IMR-90 (cell line): ENCODE data around the gene GFRA4. TPM values are rescaled to one million over a fixed set of nuclear protein-coding genes. Genes with fewer than 3 reads are reported as not detected.
A peak's percentile ranks its signal among the peaks of the same experiment; 100 is the strongest.

ENCODE experiments used
- ATAC-seq: fragments of 200-7000 bp; cut with Tn5 transposase; 2 replicates; pipeline ENCODE4 v1.9.1; 2020; ENCODE audit warnings: low read depth, mild to moderate bottlenecking, moderate library complexity
- BruUV-seq: library from RNA; stranded (reverse); fragments of 400-500 nt; replicated peaks from 2 replicates; lab custom pipeline; 2021; lab: Mats Ljungman, UMichigan
- CTCF ChIA-PET: fragments of 300-600 bp; formaldehyde crosslinking; extraction: SDS; loops from one replicate; lab custom pipeline; 2021; ENCODE audit warnings: antibody characterized with exemption; lab: Yijun Ruan, JAX
- POLR2A ChIA-PET: fragments of 300-600 bp; sonication (Branson Sonifier 250); formaldehyde crosslinking; loops from one replicate; lab custom pipeline; 2022; ENCODE audit warnings: antibody characterized with exemption; ENCODE audit not compliant: unreplicated experiment; lab: Charles Lee
- DNase-seq: peaks from one replicate; pipeline ENCODE4 v3.0.0; 2013
- H2AFZ ChIP-seq: replicated peaks from 2 replicates; pipeline ENCODE3; 2013; ENCODE audit warnings: low read length, mild to moderate bottlenecking; ENCODE audit not compliant: poor library complexity
- H2AK5ac ChIP-seq: 2 replicates; pipeline ENCODE4 v1.6.1; 2013; ENCODE audit warnings: low read depth, low read length, inconsistent platforms
- H2AK9ac ChIP-seq: replicated peaks from 2 replicates; pipeline ENCODE3; 2013; ENCODE audit warnings: mild to moderate bottlenecking, low read depth, low read length, moderate library complexity; ENCODE audit not compliant: poor library complexity
- H2BK120ac ChIP-seq: 2 replicates; pipeline ENCODE4 v1.6.1; 2013; ENCODE audit warnings: low read depth, low read length, inconsistent platforms
- H2BK15ac ChIP-seq: 3 replicates; pipeline ENCODE4 v1.6.1; 2013; ENCODE audit warnings: low read depth, low read length, inconsistent platforms
- H2BK20ac ChIP-seq: 2 replicates; pipeline ENCODE4 v1.6.1; 2013; ENCODE audit warnings: low read depth, mild to moderate bottlenecking, inconsistent platforms, low read length, moderate library complexity
- H2BK5ac ChIP-seq: 2 replicates; pipeline ENCODE4 v1.6.1; 2013; ENCODE audit warnings: mild to moderate bottlenecking, low read depth, low read length, inconsistent platforms; ENCODE audit not compliant: poor library complexity, severe bottlenecking
- H3K14ac ChIP-seq: replicated peaks from 2 replicates; pipeline ENCODE4 v1.6.1; 2013; ENCODE audit warnings: low read depth, low read length, inconsistent platforms
- H3K18ac ChIP-seq: 2 replicates; pipeline ENCODE4 v1.6.1; 2013; ENCODE audit warnings: low read depth, low read length, control low read depth
- H3K23ac ChIP-seq: 2 replicates; pipeline ENCODE4 v1.6.1; 2013; ENCODE audit warnings: low read depth, low read length, inconsistent platforms
- H3K27ac ChIP-seq: 2 replicates; pipeline ENCODE4 v1.5.1; 2013; ENCODE audit warnings: mild to moderate bottlenecking, control low read depth, low read length; ENCODE audit not compliant: insufficient read depth
- H3K27me3 ChIP-seq: 2 replicates; pipeline ENCODE4 v1.6.1; 2013; ENCODE audit warnings: low read length; ENCODE audit not compliant: control insufficient read depth, insufficient read depth
- H3K36me3 ChIP-seq: 2 replicates; pipeline ENCODE4 v1.6.1; 2013; ENCODE audit warnings: low read length, mixed read lengths; ENCODE audit not compliant: control insufficient read depth, insufficient read depth
- H3K4ac ChIP-seq: 2 replicates; pipeline ENCODE4 v1.6.1; 2013; ENCODE audit warnings: low read depth, low read length, inconsistent platforms
- H3K4me1 ChIP-seq: 2 replicates; pipeline ENCODE4 v1.6.1; 2013; ENCODE audit warnings: low read length, mixed read lengths; ENCODE audit not compliant: control insufficient read depth, insufficient read depth
- H3K4me2 ChIP-seq: 2 replicates; pipeline ENCODE4 v1.6.1; 2013; ENCODE audit warnings: low read depth, mild to moderate bottlenecking, control low read depth, low read length, moderate library complexity
- H3K4me3 ChIP-seq: 2 replicates; pipeline ENCODE4 v1.5.1; 2013; ENCODE audit warnings: low read depth, mild to moderate bottlenecking, control low read depth, low read length, moderate library complexity; ENCODE audit not compliant: insufficient read depth
- H3K56ac ChIP-seq: 2 replicates; pipeline ENCODE4 v1.6.1; 2013; ENCODE audit warnings: low read length, inconsistent platforms; ENCODE audit not compliant: insufficient read depth; ENCODE audit errors: extremely low read depth
- H3K79me1 ChIP-seq, 2 experiments: 2 replicates each; pipeline ENCODE4 v1.6.1; 2013; ENCODE audit warnings: low read length in 2 of 2, inconsistent platforms in 1 of 2, low read depth in 1 of 2
- H3K9ac ChIP-seq: 2 replicates; pipeline ENCODE4 v1.6.1; 2013; ENCODE audit warnings: low read depth, low read length, control low read depth
- H3K9me1 ChIP-seq: 2 replicates; pipeline ENCODE4 v1.6.1; 2013; ENCODE audit warnings: low read length, inconsistent platforms; ENCODE audit not compliant: insufficient read depth
- H3K9me3 ChIP-seq: 2 replicates; pipeline ENCODE4 v1.6.1; 2013; ENCODE audit warnings: low read length; ENCODE audit not compliant: control insufficient read depth, insufficient read depth
- H4K20me1 ChIP-seq: 2 replicates; pipeline ENCODE4 v1.6.1; 2013; ENCODE audit warnings: low read length, inconsistent platforms; ENCODE audit not compliant: insufficient read depth
- H4K5ac ChIP-seq: 2 replicates; pipeline ENCODE4 v1.6.1; 2013; ENCODE audit warnings: mild to moderate bottlenecking, low read depth, low read length, control low read depth
- H4K8ac ChIP-seq, 2 experiments: 2 replicates each; pipeline ENCODE4 v1.6.1; 2013; ENCODE audit warnings: low read depth in 2 of 2, low read length in 2 of 2, control low read depth in 1 of 2, inconsistent platforms in 1 of 2
- H4K91ac ChIP-seq: 2 replicates; pipeline ENCODE4 v1.6.1; 2013; ENCODE audit warnings: low read depth, low read length, inconsistent platforms; ENCODE audit not compliant: insufficient read depth
- BHLHE40 ChIP-seq: fragments of 150-350 bp; IDR thresholded peaks from 2 replicates; pipeline ENCODE4 v1.6.1; 2016; ENCODE audit warnings: mild to moderate bottlenecking, low read depth, low read length
- CEBPB ChIP-seq: IDR thresholded peaks from 2 replicates; pipeline ENCODE4 v1.6.1; 2012; ENCODE audit warnings: low read depth, low read length, improper control_type of control experiment
- CHD1 ChIP-seq: IDR thresholded peaks from 2 replicates; pipeline ENCODE4 v1.6.1; 2012; ENCODE audit warnings: low read depth, low read length, improper control_type of control experiment
- FOS ChIP-seq: fragments of 150-350 bp; IDR thresholded peaks from 2 replicates; pipeline ENCODE4 v1.6.1; 2016; ENCODE audit warnings: low read depth, low read length
- MAFK ChIP-seq: IDR thresholded peaks from 2 replicates; pipeline ENCODE4 v1.6.1; 2012; ENCODE audit warnings: low read depth, low read length, improper control_type of control experiment
- MAZ ChIP-seq: IDR thresholded peaks from 2 replicates; pipeline ENCODE4 v1.6.1; 2012; ENCODE audit warnings: low read depth, mild to moderate bottlenecking, low read length, improper control_type of control experiment, moderate library complexity, borderline replicate concordance
- MXI1 ChIP-seq: IDR thresholded peaks from 2 replicates; pipeline ENCODE4 v1.6.1; 2012; ENCODE audit warnings: low read depth, mild to moderate bottlenecking, low read length, moderate library complexity, borderline replicate concordance
- NFE2L2 ChIP-seq: fragments of 150-350 bp; IDR thresholded peaks from 2 replicates; pipeline ENCODE4 v1.6.1; 2016; ENCODE audit warnings: low read depth, mild to moderate bottlenecking, low read length
- POLR2A ChIP-seq: IDR thresholded peaks from 2 replicates; pipeline ENCODE4 v1.6.1; 2012; ENCODE audit warnings: mild to moderate bottlenecking, low read depth, low read length
- RAD21 ChIP-seq: IDR thresholded peaks from 2 replicates; pipeline ENCODE4 v1.6.1; 2012; ENCODE audit warnings: low read length, improper control_type of control experiment
- RCOR1 ChIP-seq: IDR thresholded peaks from 2 replicates; pipeline ENCODE4 v1.6.1; 2012; ENCODE audit warnings: mild to moderate bottlenecking, low read length, improper control_type of control experiment; ENCODE audit not compliant: insufficient replicate concordance
- RFX5 ChIP-seq: IDR thresholded peaks from 2 replicates; pipeline ENCODE4 v1.8.0; 2012; ENCODE audit warnings: low read depth, mild to moderate bottlenecking, low read length, moderate library complexity
- SMC3 ChIP-seq: fragments of 150-350 bp; IDR thresholded peaks from 2 replicates; pipeline ENCODE4 v1.6.1; 2016; ENCODE audit warnings: low read depth, mild to moderate bottlenecking, antibody characterized with exemption, low read length, moderate library complexity
- USF2 ChIP-seq: fragments of 150-350 bp; IDR thresholded peaks from 2 replicates; pipeline ENCODE4 v1.6.1; 2017; ENCODE audit warnings: mild to moderate bottlenecking, antibody characterized with exemption, low read length, low read depth
- WGBS, 2 experiments: methylation state at CpG; one replicate each; pipeline versions ENCODE4 v1.1.5 to v1.1.7; 2013; ENCODE audit warnings: missing lambda C conversion rate in 2 of 2; ENCODE audit not compliant: insufficient read length in 1 of 2; ENCODE audit errors: extremely low coverage in 2 of 2; 5-methylcytosine and 5-hydroxymethylcytosine counted together
- dilution Hi-C: fragments of 300-500 bp; cut with HindIII; formaldehyde crosslinking; loops from one replicate; pipeline ENCODE4 v1.14.3; 2018; ENCODE audit warnings: low sequenced_read_pairs; ENCODE audit not compliant: unreplicated experiment
- in situ Hi-C: fragments of 300-500 bp; cut with MboI; formaldehyde crosslinking; loops from 3 replicates; pipeline ENCODE4 v1.14.3; 2019; ENCODE audit warnings: low sequenced_read_pairs, inconsistent platforms, mixed read lengths
- intact Hi-C: fragments of 100-400 bp; cut with micrococcal nuclease; formaldehyde crosslinking; loops from 2 replicates; pipeline ENCODE4 v1.10.0; 2022
- polyA plus RNA-seq, 3 experiments: library from polyadenylated mRNA; depleted of rRNA; stranded (reverse); fragments of >200 nt; gene quantifications; 2 replicates each; pipeline ENCODE4 v1.2.3, GENCODE V29; 2012; ENCODE audit warnings: low replicate concordance in 1 of 3
- total RNA-seq: library from RNA; depleted of rRNA; stranded (reverse); fragments of >200 nt; gene quantifications from 2 replicates; pipeline ENCODE4 v1.2.3, GENCODE V29; 2012
- TF ChIP-seq, protein P1 (sequence below): fragments of 150-350 bp; IDR thresholded peaks from 2 replicates; pipeline ENCODE4 v1.6.1; 2016; ENCODE audit warnings: low read depth, mild to moderate bottlenecking, low read length, moderate library complexity, borderline replicate concordance
- TF ChIP-seq, protein P2 (sequence below): conservative IDR thresholded peaks from 2 replicates; pipeline ENCODE4 v1.5.1; 2012; ENCODE audit warnings: mild to moderate bottlenecking, low read depth, low read length, improper control_type of control experiment

Gene GFRA4
- total and polyA plus RNA-seq, 2 of the 4 experiments (the other 2 are of a cell fraction) = not detected

- dilution Hi-C loops = no loop called here
- Histone ChIP-seq H3K9me1 (0 out of 2 replicates have a peak, but pooled peaks cover under 1% of the 10 kb centered on the region), H2BK5ac (no peak overlapping the region), H3K4me3 (no peak overlapping the region), H2AK9ac (no peak overlapping the region), H3K27ac (no peak overlapping the region), H2BK20ac (no peak overlapping the region), H3K23ac (no peak overlapping the region), H3K9me3 (no peaks in the 10 kb centered on the region), H3K18ac (no peak overlapping the region), H3K79me1 (no peaks in the 10 kb centered on the region), H4K8ac (no peak overlapping the region), H2BK120ac (no peak overlapping the region), H3K14ac (no peak overlapping the region), H4K5ac (no peak overlapping the region), H3K9ac (no peak overlapping the region), H3K4me1 (no peaks in the 10 kb centered on the region), H4K20me1 (no peaks in the 10 kb centered on the region), H2AK5ac (no peak overlapping the region), H3K4me2 (no peak overlapping the region), H3K27me3 (no peaks in the 10 kb centered on the region), H4K91ac (no peak overlapping the region), H3K36me3 (peaks cover 22% of the 10 kb centered on the region), H2BK15ac (no peak overlapping the region), H3K56ac (no peak overlapping the region), H3K4ac (no peak overlapping the region), H2AFZ (no peak overlapping the region)
- no CpG with 5 or more reads among the region's 5 CpGs for WGBS, 2 experiments
- ATAC-seq (no peak), DNase-seq (peak; percentile 35)
- in situ Hi-C loops = no loop called here
- ChIA-PET POLR2A (no interaction called here), CTCF (interaction anchor here (0.6 kb wide), 1 partner anchor 116 kb away, joined by 3 read pairs; no protein-coding TSS in a partner anchor)
- BruUV-seq = no TSS peak
- intact Hi-C loops = no loop called here
- no peak for TF ChIP-seq CHD1
- TF ChIP-seq USF2 = no peak
- no peak for TF ChIP-seq FOS
- TF ChIP-seq NFE2L2 = no peak
- no peak for TF ChIP-seq RFX5
- no peak for TF ChIP-seq MAZ
- TF ChIP-seq RAD21 = no peak
- no peak for TF ChIP-seq SMC3
- TF ChIP-seq BHLHE40 = no peak
- TF ChIP-seq CEBPB = no peak
- TF ChIP-seq, protein P1, sequence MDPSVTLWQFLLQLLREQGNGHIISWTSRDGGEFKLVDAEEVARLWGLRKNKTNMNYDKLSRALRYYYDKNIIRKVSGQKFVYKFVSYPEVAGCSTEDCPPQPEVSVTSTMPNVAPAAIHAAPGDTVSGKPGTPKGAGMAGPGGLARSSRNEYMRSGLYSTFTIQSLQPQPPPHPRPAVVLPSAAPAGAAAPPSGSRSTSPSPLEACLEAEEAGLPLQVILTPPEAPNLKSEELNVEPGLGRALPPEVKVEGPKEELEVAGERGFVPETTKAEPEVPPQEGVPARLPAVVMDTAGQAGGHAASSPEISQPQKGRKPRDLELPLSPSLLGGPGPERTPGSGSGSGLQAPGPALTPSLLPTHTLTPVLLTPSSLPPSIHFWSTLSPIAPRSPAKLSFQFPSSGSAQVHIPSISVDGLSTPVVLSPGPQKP = no peak
- TF ChIP-seq POLR2A = no peak
- TF ChIP-seq MAFK = no peak
- no peak for TF ChIP-seq MXI1
- TF ChIP-seq, protein P2, sequence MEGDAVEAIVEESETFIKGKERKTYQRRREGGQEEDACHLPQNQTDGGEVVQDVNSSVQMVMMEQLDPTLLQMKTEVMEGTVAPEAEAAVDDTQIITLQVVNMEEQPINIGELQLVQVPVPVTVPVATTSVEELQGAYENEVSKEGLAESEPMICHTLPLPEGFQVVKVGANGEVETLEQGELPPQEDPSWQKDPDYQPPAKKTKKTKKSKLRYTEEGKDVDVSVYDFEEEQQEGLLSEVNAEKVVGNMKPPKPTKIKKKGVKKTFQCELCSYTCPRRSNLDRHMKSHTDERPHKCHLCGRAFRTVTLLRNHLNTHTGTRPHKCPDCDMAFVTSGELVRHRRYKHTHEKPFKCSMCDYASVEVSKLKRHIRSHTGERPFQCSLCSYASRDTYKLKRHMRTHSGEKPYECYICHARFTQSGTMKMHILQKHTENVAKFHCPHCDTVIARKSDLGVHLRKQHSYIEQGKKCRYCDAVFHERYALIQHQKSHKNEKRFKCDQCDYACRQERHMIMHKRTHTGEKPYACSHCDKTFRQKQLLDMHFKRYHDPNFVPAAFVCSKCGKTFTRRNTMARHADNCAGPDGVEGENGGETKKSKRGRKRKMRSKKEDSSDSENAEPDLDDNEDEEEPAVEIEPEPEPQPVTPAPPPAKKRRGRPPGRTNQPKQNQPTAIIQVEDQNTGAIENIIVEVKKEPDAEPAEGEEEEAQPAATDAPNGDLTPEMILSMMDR = no peak
- no peak for TF ChIP-seq RCOR1
These were observed 17.1 kb downstream of the GFRA4 start for GRCh38 chr20:3646067-3646440.
